Small intestine (tissue), 16 donors: Measurements from ENCODE around the gene DRD1. TPM values are rescaled to one million over a fixed set of nuclear protein-coding genes. Genes with fewer than 3 reads are reported as not detected.
A peak's percentile ranks its signal among the peaks of the same experiment; 100 is the strongest.

Source experiments
- DNase-seq, 2 donors: peaks; one replicate each; pipeline versions ENCODE4 v3.0.0 to v3.0.0-alpha.2; 2013
- FAIRE-seq: peaks from 2 replicates; lab custom pipeline; 2012; peaks lifted over from hg19 to GRCh38; lab: Jason Lieb, UNC
- H3K27ac ChIP-seq, 3 donors: one replicate each; pipeline ENCODE4 v1.5.1; 2013; ENCODE audit warnings: low read length in 2 of 3, mild to moderate bottlenecking in 2 of 3, control low read depth in 1 of 3, inconsistent platforms in 1 of 3, low read depth in 1 of 3, moderate library complexity in 1 of 3
- H3K27me3 ChIP-seq, 3 donors: one replicate each; pipeline ENCODE4 v1.6.1; 2013; ENCODE audit warnings: low read length in 3 of 3, inconsistent platforms in 1 of 3; ENCODE audit not compliant: control insufficient read depth in 3 of 3, insufficient read depth in 3 of 3
- H3K36me3 ChIP-seq, 3 donors: one replicate each; pipeline ENCODE4 v1.6.1; 2013; ENCODE audit warnings: low read length in 3 of 3, inconsistent platforms in 1 of 3, low read depth in 1 of 3, mild to moderate bottlenecking in 1 of 3, moderate library complexity in 1 of 3; ENCODE audit not compliant: control insufficient read depth in 3 of 3, insufficient read depth in 2 of 3
- H3K4me1 ChIP-seq, 3 donors: one replicate each; pipeline ENCODE4 v1.6.1; 2013; ENCODE audit warnings: low read length in 2 of 3, inconsistent platforms in 1 of 3, low read depth in 1 of 3, mild to moderate bottlenecking in 1 of 3, moderate library complexity in 1 of 3; ENCODE audit not compliant: control insufficient read depth in 3 of 3, insufficient read depth in 2 of 3
- H3K4me3 ChIP-seq, 3 donors: one replicate each; pipeline ENCODE4 v1.5.1; 2013; ENCODE audit warnings: low read length in 3 of 3, control low read depth in 1 of 3, inconsistent platforms in 1 of 3, low read depth in 1 of 3, mild to moderate bottlenecking in 1 of 3, moderate library complexity in 1 of 3
- H3K9me3 ChIP-seq, 2 donors: one replicate each; pipeline ENCODE4 v1.6.1; 2013; ENCODE audit warnings: low read depth in 1 of 2, low read length in 1 of 2; ENCODE audit not compliant: control insufficient read depth in 2 of 2, insufficient read depth in 1 of 2
- WGBS, 3 donors: extraction: QIAGEN DNeasy Blood & Tissue Kit; methylation state at CpG; one replicate each; pipeline ENCODE4 v1.1.7; 2013; 5-methylcytosine and 5-hydroxymethylcytosine counted together
- long read RNA-seq, 10 donors: transcript quantifications; one replicate each; lab custom pipeline, GENCODE V29; 2026
- polyA plus RNA-seq, 4 donors: library from polyadenylated mRNA; stranded (reverse) in 3 of 4; unstranded in 1 of 4; fragments of 200-250 nt in 3 of 4; fragments of 120-200 nt in 1 of 4; gene quantifications; one replicate each; pipeline versions ENCODE4 v1.2.1 to v1.2.3, GENCODE V29; 2013
- donor health status: healthy with polysubstance abuse.
- donor health status: control.
- donor health status: control.
- donor health status: Bipolar disorder and iron deficiency.
- donor health status: healthy.

The DRD1 gene
- polyA plus RNA-seq = under 1 TPM in 2 of 4 donors, not detected in 2; 0.07 to 0.22 TPM
- long read RNA-seq, donor 1 = 0 reads
- long read RNA-seq, donor 2 = 0 reads
- long read RNA-seq, donor 3 = 0 reads
- long read RNA-seq, donor 4 = 0 reads
- long read RNA-seq, donor 5 = 0 reads
- long read RNA-seq, donor 6, full-length matches to known transcripts = 1 of 1 reads
- long read RNA-seq, donor 6, partial matches to known transcripts = 0 of 1 reads
- long read RNA-seq, donor 6, other reads (novel, unspliced or antisense) = 0 of 1 reads
- long read RNA-seq, donor 7 = 0 reads
- long read RNA-seq, donor 8 = 0 reads
- long read RNA-seq, donor 9 = 0 reads
- long read RNA-seq, donor 10 = 0 reads

DNA sequence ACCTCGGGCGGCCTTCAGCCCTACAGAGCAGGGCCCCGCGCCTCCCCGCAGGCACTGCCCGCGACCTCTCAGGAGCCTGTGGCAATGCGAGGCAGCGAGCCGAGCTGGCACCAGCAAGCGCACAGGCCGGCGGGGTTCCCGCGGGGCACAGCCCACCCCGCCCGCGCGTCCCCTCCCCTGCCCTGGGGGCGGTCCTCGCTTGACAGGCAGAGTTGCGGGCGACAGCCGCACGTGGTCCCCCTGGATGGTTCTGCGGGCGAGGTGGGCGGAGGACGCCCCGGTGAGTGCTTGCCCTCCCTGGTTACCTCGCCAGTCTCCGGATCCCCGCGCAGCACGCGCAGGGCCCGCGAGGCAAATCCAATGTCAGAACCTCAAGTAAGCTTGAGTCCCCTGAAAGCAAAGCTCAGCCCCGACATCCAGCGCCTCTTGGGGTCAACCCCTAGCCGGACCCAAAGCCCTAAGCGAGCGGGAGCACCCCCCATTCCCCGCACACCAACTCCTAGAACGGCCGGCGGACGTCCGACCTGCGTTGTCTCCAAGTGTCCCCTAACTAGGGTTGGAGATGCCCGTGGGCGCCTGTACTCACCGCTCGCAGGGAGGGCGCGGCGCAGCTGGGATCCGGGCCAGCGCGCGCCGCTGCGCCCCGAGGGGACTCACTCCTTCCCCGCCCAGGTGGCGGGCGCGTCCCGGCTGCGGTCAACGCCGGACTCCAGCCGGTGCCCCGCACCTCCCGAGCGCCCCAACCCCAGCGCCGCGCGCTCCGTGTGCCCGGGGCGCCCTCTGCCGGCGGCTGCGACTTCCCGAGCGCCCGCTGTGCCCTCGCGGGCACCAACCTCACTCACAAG, at the start of gene DRD1:
TSS of gene DRD1 (minus strand) at position 123 of the 845 bp plus-strand sequence. CDS start 1,083 bp downstream, outside the sequence.
- no peak within 1 kb of the TSS for H3K27ac ChIP-seq
- no peaks in the 10 kb centered on the region for H3K36me3 ChIP-seq
- H3K4me1 ChIP-seq = peaks cover 0 to 7% (median 0%) of the 10 kb centered on the region in 3 donors
- 1 to 2% (median 2%) methylated on average over 62 to 91 of the region's 91 CpGs for WGBS, 3 donors
- DNase-seq = peak; percentile 21 to 72
- H3K9me3 ChIP-seq = peaks cover 0 to 2% of the 10 kb centered on the region in 2 donors
- FAIRE-seq = no peak
- H3K4me3 ChIP-seq = peak within 1 kb of the TSS in 1 of 3 donors; percentile 16
- H3K27me3 ChIP-seq = peaks cover 4 to 38% (median 31%) of the 10 kb centered on the region in 3 donors

DNA sequence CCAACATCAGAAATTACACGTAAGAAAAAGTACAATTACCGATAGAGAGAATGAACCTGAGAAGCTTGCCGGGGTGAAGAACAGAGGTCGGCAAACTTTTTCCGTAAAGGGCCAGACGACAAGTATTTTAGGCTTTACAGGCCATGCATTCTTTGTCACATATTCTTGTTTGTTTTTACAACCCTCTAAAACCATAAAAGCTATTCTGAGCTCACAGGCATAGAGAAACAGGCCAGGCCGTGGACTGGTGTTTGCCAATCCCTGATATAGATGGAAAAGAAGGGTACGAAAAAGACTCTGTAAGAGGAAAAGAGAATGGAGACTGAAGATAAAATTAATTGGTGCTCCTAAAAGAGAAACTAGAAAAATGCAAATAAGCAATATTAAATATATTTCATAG, 49.7 kb upstream of the DRD1 start:
- no peak for DNase-seq
- Histone ChIP-seq H3K4me3 (no peak overlapping the region), H3K4me1 (no peaks in the 10 kb centered on the region), H3K27me3 (no peaks in the 10 kb centered on the region), H3K27ac (no peak overlapping the region), H3K36me3 (peaks cover 5 to 26% (median 11%) of the 10 kb centered on the region in 3 donors), H3K9me3 (no peaks in the 10 kb centered on the region)
- 90 to 95% (median 93%) methylated on average over 8 of the region's 8 CpGs for WGBS, 3 donors
- no peak for FAIRE-seq

DNA sequence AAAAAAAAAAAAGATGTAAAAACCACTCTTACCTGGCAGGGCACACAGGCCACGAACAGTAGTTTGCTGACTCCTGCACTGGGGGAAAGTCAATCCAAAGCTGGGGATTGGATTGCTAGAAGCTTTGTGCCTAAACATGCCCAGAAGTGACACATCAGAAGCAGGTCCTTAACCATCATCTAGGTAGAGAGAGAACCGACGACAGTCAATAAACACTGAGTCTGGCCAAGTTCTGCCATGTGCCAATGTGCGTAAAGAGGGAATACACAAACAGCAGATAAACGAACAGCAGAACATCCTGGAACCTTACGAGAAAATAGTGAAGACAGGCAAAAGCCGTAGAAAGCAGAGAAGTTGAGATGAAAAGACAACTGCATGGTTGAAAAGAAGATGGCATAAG, 49.3 kb upstream of the DRD1 start:
- FAIRE-seq = no peak
- no peak for DNase-seq
- Histone ChIP-seq H3K27ac (no peak overlapping the region), H3K9me3 (no peaks in the 10 kb centered on the region), H3K36me3 (peaks cover 5 to 29% (median 11%) of the 10 kb centered on the region in 3 donors), H3K4me1 (no peaks in the 10 kb centered on the region), H3K27me3 (no peaks in the 10 kb centered on the region), H3K4me3 (no peak overlapping the region)
- 92 to 94% (median 92%) methylated on average over 7 of the region's 7 CpGs for WGBS, 3 donors

DNA sequence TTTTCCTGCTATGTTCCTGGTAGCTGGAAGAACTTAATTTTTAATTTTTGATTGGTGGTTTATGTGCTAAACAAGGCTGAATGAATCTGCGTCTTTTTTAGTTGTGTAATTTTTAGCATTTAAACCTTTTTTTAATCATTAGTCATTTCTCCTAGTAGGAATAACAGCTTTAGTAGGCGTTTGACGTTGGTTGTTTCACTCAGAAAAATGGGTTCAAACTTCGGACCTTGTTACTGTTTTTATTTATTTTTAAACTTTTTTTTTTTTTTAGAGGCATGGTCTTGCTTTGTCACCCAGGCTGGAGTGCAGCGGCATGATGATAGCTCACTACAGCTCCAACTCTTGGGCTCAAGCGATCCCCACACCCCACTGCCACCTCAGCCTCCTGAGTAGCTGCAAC, 47.2 kb upstream of the DRD1 start:
- DNase-seq (no peak), FAIRE-seq (no peak)
- H3K27me3 ChIP-seq = no peaks in the 10 kb centered on the region
- no peaks in the 10 kb centered on the region for H3K4me1 ChIP-seq
- H3K4me3 ChIP-seq = no peak overlapping the region
- H3K36me3 ChIP-seq = peaks cover 5 to 35% (median 11%) of the 10 kb centered on the region in 3 donors
- no peak overlapping the region for H3K27ac ChIP-seq
- 78 to 88% (median 88%) methylated on average over 6 of the region's 6 CpGs for WGBS, 3 donors
- H3K9me3 ChIP-seq = no peaks in the 10 kb centered on the region

DNA sequence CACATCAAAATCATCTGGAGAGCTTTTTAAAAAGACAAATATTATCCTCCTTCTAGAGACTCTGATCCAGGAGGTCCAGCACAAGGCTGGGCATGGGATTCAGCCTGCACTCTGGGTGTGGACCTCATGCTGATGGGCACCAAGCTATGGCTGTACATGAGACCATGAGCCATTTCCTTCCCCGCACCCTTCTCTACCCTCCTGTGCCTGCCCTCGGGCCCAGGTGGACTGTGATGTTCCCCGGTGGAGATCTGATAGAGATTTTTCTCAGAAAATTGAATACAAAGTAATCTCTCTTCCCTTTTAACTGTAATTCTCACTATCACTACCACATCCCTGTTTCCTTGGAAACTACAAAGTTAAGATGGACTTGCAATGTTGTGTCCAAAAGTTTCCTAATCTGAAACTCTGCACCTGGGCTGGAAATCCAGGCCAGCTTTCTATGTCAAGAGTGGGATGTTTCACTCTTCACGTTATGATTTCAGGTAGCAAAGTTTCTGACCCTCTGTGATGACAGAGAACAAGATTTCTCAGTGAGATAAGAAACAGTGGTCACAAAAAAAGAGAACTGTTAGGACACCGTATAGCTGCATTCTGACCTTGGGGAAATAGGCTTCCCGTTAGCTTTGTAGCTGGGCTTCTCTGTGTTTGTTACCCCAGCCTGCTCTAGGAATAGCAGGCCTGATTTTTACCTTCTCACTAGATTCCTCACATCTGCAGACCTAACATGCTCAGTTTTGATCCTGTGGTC, 45.9 kb upstream of the DRD1 start:
- Histone ChIP-seq H3K36me3 (peaks cover 4 to 35% (median 11%) of the 10 kb centered on the region in 3 donors), H3K27ac (no peak overlapping the region), H3K4me1 (no peaks in the 10 kb centered on the region), H3K4me3 (no peak overlapping the region), H3K27me3 (no peaks in the 10 kb centered on the region), H3K9me3 (no peaks in the 10 kb centered on the region)
- FAIRE-seq = no peak
- no peak for DNase-seq
- WGBS, 3 donors = 83 to 88% (median 83%) methylated on average over 6 of the region's 6 CpGs

GRCh38 chr5:175487514-175488222, 43.7 kb upstream of the DRD1 start:
- peaks cover 0 to 2% (median 0%) of the 10 kb centered on the region in 3 donors for H3K4me1 ChIP-seq
- peak in 1 of 2 donors; percentile 7 for DNase-seq
- peaks cover 3 to 38% (median 3%) of the 10 kb centered on the region in 3 donors for H3K36me3 ChIP-seq
- WGBS, 3 donors = 82 to 91% (median 88%) methylated on average over 11 of the region's 11 CpGs
- H3K27me3 ChIP-seq = no peaks in the 10 kb centered on the region
- no peak overlapping the region for H3K4me3 ChIP-seq
- H3K27ac ChIP-seq = no peak overlapping the region
- no peak for FAIRE-seq
- peaks cover 0 to 4% of the 10 kb centered on the region in 2 donors for H3K9me3 ChIP-seq

GRCh38 chr5:175485631-175486030, 41.6 kb upstream of the DRD1 start:
- 92 to 96% (median 94%) methylated on average over 6 of the region's 6 CpGs for WGBS, 3 donors
- Histone ChIP-seq H3K27me3 (no peaks in the 10 kb centered on the region), H3K4me1 (peaks cover 2 to 3% (median 2%) of the 10 kb centered on the region in 3 donors), H3K36me3 (peaks cover 0 to 33% (median 3%) of the 10 kb centered on the region in 3 donors), H3K27ac (no peak overlapping the region), H3K4me3 (no peak overlapping the region), H3K9me3 (peaks cover 0 to 4% of the 10 kb centered on the region in 2 donors)
- FAIRE-seq (no peak), DNase-seq (no peak)
